HG02981 (cell line): Measurements from ENCODE around the gene SLC7A10.

Experiments used
- ATAC-seq: cut with Tn5 transposase; IDR thresholded peaks from one replicate; pipeline ENCODE4 v1.9.1; 2021; ENCODE audit warnings: mild to moderate bottlenecking, moderate library complexity; ENCODE audit not compliant: unreplicated experiment

Gene SLC7A10

GRCh38 chr19:33255781-33256180 lies 30.1 kb upstream of the SLC7A10 start:
- ATAC-seq, result no peak

DNA sequence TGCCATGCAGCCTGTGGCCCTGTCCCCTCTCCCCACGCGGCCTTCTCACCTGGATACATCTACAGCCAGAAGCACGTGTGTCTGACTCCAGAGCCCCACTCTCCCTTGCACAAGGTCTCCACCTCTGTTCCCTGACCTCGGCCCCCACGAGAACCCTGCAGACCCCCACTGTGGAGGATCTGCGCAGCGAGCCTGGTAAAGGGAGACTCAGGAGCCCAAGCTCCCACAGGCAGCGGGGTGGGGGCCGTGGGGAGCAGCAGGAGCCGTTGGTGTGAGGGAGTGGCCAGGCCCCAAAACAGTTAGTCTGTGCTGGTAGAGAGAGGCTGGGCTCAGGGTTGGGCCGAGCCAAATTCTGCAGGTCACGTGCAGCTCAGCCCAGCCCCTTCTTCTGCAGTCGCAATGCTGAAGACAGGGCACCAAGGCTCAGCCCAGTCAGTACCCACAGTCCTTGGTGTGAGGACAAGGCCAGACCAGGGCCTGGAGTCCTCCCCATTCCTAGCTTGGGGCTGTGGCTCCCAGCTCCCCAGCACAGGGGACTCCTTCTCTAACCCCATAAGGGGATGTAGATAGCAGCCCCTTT lies 28.7 kb upstream of the SLC7A10 start:
- no peak for ATAC-seq

DNA sequence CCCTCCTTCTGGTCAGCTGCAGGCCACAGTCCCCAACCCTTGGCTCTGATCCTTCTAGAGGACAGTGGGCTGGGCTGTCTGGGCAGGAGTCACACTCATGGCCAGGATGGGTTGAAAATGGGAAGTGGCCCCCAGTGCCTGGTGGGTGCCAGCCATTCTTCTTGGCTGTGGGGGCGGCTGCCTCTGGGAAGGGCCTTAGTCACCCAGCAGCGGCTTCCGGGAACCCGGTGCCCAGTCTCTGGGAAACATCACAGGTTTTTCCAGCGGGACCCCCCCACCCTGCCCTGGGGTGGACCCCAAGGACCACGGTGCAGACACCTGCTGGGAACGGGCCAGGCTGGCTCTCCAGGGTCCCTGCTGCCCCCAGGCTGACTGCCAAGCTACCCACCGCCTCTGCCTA lies 27.3 kb upstream of the SLC7A10 start:
- ATAC-seq, result no peak

DNA sequence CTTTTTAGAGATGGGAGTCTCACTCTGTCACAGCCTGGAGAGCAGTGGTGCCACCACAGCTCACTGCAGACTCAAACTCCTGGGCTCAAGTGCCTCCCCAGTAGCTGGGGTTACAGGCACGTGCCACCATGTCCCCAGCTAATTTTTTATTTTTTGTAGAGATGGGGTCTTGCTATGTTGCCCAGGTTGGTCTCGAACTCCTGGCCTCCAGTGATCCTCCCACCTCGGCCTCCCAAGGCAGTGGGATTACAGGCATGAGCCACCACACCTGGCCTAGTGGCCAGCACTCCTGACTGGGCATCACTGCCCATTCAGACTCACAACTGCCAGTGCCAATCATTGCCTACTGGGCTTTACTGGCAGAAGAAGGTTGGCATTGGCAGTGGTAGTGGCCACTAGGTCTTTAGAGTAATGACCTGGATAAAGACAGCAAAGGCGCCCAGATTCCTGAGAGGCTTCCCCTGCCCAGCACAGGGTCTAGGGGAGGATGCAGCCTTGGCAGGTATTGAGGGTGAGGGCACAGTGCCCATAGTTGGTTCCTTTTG lies 26.8 kb upstream of the SLC7A10 start:
- no peak for ATAC-seq

DNA sequence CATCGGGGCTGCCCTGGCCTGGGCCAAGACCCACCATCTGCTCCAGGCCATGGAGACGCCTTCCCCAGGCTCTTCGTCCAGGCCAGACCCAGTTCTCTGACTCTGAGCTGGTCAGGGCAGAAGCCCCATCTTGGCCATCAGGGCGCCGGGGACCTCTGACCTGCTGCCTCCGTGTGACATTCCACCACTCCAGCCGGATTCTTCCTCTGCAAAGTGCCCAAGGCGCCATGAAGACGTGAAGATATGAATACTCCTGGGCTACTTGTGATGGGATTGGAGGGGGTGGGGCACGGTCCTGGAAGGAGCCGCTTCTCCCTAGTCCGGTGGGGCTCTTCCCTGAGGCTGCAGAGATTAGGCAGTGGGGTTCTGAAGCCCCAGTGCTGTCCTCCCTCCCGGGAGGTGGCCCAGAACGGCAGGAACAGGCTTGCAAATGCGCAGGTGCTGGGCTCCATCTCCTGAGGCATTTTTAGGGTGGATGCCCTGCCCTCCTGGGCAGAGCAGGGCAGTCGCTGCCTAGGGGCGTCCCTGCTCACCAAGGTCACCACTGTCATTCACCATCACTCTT lies 26.0 kb upstream of the SLC7A10 start:
- no peak for ATAC-seq

DNA sequence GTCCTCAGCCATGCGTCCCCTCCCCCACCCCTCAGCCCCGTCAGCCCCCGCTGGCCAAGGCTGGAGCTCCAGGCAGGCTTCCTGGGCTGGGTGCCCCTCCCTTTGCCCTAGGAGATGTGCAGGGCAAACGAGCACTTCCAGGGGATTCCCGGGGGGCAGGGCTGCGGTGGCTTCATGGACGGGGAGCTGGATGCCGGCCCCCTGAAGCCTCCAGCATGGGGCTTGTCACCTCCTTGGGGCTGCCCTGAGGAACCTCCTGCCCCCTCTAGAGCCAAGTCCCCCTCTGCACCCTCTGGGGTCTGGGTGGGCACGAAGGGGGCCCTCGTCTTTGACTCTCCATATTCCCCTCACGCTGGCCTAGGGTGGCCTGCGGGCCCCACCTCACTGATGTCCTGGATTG lies 25.4 kb upstream of the SLC7A10 start:
- no peak for ATAC-seq

DNA sequence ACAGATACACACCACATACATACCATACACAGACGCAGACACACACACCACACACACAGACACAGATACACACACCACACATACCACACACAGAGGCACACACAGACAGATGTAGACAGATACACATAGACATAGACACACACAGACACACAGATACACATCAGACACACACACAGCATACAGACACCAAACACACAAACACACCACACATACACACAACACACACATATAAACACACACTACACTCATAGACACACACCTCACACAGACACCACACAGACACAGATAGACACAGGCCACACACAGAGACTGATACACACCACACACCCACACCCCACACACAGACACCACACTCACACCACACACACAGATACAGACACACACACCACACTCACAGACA lies 24.9 kb upstream of the SLC7A10 start:
- ATAC-seq, result no peak

DNA sequence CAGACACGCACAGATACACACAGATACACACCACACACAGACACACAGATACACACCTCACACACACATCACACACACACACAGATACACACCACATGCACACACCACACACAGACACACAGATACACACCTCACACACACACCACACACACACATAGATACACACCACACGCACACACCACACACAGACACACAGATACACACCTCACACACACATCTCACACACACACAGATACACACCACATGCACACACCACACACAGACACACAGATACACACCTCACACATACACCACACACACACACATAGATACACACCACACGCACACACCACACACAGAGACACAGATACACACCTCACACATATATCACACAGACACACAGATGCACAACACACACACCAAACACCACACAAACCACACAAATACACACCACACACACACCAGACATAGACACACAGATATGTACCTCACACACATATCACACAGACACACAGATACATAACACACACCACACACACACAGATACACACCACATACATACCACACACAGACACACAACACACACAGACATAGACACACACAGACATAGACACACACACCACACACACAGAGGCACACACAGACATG lies 24.2 kb upstream of the SLC7A10 start:
- ATAC-seq, result no peak

DNA sequence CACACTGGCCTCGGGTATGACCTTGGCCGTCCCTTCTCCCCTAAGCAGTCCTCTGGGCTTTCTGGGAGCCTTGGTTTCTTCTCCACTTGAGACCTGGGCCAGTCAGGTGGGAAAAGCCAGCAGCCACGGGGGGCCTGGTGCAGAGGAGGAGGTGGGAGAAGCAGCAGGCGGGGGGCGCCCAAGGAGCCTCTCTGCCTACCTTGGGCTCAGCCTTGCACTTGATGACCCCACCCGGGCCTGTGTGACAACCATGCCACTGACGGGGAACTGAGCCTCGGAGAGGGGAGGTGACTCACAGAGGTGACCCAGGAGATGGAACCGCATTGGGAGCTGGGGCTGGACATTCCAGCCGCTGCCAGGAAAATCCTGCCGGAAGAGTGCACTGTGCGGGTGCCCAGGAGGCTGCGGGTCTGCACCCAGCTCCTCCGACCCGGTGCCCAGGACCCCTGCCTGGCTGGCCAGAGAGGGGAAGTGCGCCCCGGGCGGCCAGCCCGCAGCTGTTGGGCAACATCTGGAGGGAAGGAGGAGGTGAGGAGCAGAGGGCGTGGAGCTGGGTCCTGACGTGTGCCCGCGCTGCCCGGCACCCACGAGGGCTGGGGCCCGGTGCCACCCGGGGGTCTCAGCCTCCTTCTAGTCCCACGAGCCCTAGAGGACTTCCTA lies 23.4 kb upstream of the SLC7A10 start:
- no peak for ATAC-seq

- ATAC-seq, result no peak
Observed at GRCh38 chr19:33248553-33248953, 22.9 kb upstream of the SLC7A10 start.

GRCh38 chr19:33248104-33248503 lies 22.5 kb upstream of the SLC7A10 start:
- no peak for ATAC-seq

- no peak for ATAC-seq
Observed at GRCh38 chr19:33247441-33247819, 21.8 kb upstream of the SLC7A10 start.

- ATAC-seq, result no peak
Observed at GRCh38 chr19:33246709-33247440, 21.2 kb upstream of the SLC7A10 start.

- ATAC-seq, result no peak
Observed at GRCh38 chr19:33245948-33246708, 20.5 kb upstream of the SLC7A10 start.

DNA sequence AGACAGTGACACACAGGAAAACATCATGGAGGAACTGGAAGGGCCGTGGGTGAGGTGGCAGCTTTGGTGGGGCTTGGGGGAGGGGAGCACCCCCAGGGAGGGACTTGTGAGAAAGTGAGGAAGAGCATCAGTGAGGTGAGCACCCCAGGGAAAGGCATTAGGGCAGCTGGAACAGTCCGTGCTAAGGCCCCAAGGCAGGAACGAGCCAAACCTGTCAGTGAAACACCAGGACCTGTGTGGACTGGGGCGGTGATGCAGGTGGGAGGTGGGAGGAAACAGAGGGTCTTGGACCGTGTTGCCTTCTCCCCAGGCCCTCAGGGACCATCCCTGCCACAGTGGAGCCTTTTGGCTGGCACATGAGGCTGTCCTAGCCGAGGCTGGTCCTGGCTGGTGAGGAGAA lies 17.3 kb upstream of the SLC7A10 start:
- no peak for ATAC-seq

GRCh38 chr19:33242131-33242530 lies 16.5 kb upstream of the SLC7A10 start:
- no peak for ATAC-seq

DNA sequence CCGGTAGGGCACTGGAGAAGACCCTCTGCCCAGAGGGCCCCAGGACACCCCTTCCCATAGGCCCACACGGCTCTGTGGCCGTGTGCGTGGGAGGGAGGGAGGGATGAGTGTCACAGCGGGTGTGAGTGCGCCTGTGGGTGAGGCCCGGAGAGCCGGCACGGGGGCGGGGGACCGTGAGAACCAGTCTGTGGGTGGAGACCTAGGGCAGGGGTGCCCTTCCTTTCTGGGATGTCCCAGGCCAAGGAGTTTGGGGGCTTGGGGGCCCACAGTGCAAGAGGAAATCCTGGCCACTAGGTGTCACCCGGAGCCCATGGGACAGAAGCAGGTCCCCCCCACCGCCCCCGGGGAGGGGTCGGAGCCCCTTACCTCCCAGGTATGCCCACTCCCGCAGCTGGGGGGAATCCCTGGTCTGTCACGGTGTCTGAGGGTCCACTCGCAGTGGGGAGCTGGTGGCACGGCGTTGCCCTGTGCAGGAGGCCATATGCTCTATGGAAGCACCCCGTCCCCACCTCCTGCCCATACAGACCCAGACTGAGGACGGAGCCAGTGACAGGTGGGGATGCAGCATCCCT lies 16.0 kb upstream of the SLC7A10 start:
- ATAC-seq, result no peak

- no peak for ATAC-seq
Observed at GRCh38 chr19:33241091-33241529, 15.5 kb upstream of the SLC7A10 start.

DNA sequence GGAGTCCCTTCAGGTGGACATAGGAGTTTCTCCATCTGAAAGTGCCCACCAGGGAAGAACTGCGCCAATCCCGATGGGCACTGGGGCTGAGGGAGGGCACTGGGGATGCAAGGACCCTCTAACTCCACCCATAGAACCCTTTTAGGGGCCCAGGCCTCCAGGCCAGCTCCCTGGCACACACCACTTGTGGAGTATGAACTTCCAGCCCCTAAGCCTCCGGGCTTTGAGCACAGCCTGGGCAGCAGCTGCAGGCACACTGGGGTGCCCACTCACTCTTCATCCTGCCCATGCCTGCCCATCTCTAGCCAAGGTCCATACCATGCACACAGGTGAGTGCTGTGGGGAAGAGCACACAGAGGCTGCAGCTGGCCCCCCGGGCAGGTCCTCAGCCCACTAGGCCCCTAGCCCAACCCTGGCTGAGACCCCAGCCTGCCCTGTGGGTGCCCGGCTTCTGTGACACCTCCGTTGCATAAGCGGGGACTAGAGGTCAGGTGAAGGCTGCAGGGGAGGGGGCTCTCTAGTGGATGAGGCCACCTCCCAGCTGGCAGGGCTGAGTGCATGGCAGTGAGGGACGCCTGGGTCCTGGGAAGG lies 14.6 kb upstream of the SLC7A10 start:
- ATAC-seq, result no peak
